Peyer's patch (tissue), 4 donors: ENCODE results near the gene SCFD2. TPM values are rescaled to one million over a fixed set of nuclear protein-coding genes. Genes with fewer than 3 reads are reported as not detected.

Experiments
- DNase-seq, 3 donors: peaks; one replicate each; pipeline ENCODE4 v3.0.0-alpha.2; 2017 to 2019
- H3K27ac ChIP-seq, 4 donors: fragments of 200-600 bp; sonication (generic); one replicate each; pipeline ENCODE4 v1.5.1; 2016 to 2019
- H3K27me3 ChIP-seq, 2 donors: fragments of 200-600 bp; sonication (generic); one replicate each; pipeline ENCODE4 v1.5.1; 2019
- H3K36me3 ChIP-seq, 3 donors: fragments of 200-600 bp; sonication (generic); one replicate each; pipeline ENCODE4 v1.5.1; 2016 to 2019
- H3K4me1 ChIP-seq, 4 donors: fragments of 200-600 bp; sonication (generic); one replicate each; pipeline ENCODE4 v1.5.1; 2016 to 2019
- H3K4me3 ChIP-seq, 4 donors: fragments of 200-600 bp; sonication (generic); 1 replicate in 3 of 4; 2 replicates in 1 of 4; pipeline ENCODE4 v1.5.1; 2016 to 2019; ENCODE audit warnings: mild to moderate bottlenecking in 1 of 4
- H3K9me3 ChIP-seq, 4 donors: fragments of 200-600 bp; sonication (generic); one replicate each; pipeline ENCODE4 v1.5.1; 2016 to 2019; ENCODE audit warnings: mild to moderate bottlenecking in 1 of 4
- CTCF ChIP-seq, 6 experiments: fragments of 450-650 bp in 4 of 6; fragments of 200-600 bp in 2 of 6; sonication (generic) in 1 of 6; IDR thresholded peaks; one replicate each; pipeline ENCODE4 v1.5.1; 2017 to 2019; ENCODE audit warnings: antibody characterized with exemption in 6 of 6, mild to moderate bottlenecking in 3 of 6, moderate library complexity in 1 of 6
- POLR2A ChIP-seq, 2 donors: fragments of 450-650 bp; IDR thresholded peaks; one replicate each; pipeline ENCODE4 v1.5.1; 2017; ENCODE audit warnings: antibody characterized with exemption in 2 of 2, mild to moderate bottlenecking in 2 of 2, moderate library complexity in 2 of 2
- total RNA-seq, 4 donors: library from RNA; depleted of rRNA; stranded (reverse); fragments of >200 nt; gene quantifications; one replicate each; pipeline ENCODE4 v1.1.0, GENCODE V29; 2016

The SCFD2 gene
- total RNA-seq, 4 donors from 2014 or later: 17.3 to 165 (median 30.1) TPM

DNA sequence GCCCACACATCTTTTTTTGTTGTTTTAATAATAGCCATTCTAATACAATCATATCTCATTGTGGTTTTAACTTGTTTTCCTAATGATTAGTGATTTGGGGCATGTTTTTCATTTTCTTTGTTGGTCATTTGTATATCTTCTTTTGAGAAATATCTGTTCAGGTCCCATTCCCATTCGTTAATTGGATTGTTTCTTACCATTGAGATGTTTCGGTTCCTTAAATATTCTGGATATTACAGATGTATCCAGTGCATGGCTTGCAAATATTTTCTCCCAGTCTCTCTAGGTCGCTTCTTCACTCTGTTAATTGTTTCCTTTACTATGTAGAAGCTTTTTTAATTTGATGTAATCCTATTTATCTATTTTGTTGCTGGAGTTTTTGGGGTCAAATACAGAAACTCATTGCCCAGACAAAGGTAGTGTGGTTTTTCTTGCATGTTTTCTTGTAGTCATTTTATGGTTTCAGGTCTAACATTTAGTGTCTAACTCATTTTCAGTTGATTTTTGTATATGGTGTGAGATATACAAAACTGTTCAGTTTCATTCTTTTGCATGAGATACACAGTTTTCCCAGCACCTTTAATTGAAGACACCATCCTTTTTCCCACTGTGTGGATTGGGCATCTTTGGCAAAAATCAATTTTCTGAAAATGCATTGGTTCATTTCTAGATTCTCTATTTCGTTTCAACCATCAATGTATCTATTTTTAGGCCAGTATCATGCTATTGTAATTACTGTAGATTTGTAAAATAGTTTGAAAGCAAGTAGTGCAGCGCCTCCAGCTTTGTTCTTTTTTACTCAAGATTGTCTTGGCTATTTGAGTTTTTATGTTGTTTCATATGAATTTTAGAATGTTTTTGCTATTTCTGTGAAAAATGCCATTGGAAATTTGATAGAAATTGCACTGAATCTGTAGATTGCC lies 195.9 kb downstream of the SCFD2 start:
- no peak for DNase-seq
- Histone ChIP-seq H3K4me3 (no peak overlapping the region), H3K4me1 (no peaks in the 10 kb centered on the region), H3K27me3 (no peaks in the 10 kb centered on the region), H3K9me3 (no peaks in the 10 kb centered on the region), H3K27ac (no peak overlapping the region), H3K36me3 (no peaks in the 10 kb centered on the region)
- TF ChIP-seq CTCF (IDR thresholded peaks at IDR 0.05) (no peak), POLR2A (IDR thresholded peaks at IDR 0.05) (no peak)

DNA sequence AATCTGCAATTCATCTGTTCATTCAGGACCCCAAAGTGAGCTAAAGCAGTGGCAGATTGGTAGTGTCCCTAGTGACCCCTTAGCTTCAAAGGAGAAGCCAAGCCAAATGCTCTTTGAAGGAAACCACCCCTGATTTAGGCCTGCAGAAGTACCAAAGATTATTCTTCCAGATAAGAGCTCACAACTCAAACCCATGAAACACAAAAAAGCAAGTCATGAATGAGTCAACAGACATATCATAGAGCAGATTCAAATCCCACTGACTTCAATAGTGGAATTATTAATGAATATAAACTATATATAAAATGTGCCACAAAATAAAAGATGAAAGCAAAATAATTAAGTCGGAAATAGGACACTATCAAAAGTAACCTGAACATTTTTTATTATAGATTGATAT lies 197.6 kb downstream of the SCFD2 start:
- no peak for TF ChIP-seq POLR2A (IDR thresholded peaks at IDR 0.05)
- TF ChIP-seq CTCF (IDR thresholded peaks at IDR 0.05): no peak
- H3K27ac ChIP-seq: no peak overlapping the region
- no peaks in the 10 kb centered on the region for H3K27me3 ChIP-seq
- DNase-seq: no peak
- H3K4me1 ChIP-seq: no peaks in the 10 kb centered on the region
- H3K9me3 ChIP-seq: no peaks in the 10 kb centered on the region
- no peaks in the 10 kb centered on the region for H3K36me3 ChIP-seq
- H3K4me3 ChIP-seq: no peak overlapping the region

DNA sequence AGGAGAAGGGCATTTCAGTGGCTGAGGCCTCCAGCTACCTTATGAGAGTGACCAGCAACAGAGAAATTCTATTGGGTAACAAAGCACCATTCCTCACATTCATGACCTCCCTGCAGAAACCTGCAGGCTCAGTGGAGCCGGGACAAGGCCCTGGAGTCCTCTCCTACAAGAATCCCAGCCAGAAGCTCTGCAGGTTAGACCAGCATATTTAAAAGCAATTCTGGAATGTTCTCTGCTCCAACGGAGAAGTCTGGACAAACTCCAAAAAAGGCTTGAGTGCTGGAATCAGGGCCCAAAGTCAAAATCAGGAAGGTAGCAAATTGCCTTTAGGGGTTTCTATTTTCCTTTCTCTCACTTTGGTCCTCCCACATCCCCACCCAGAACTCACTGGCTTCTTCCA lies 202.9 kb downstream of the SCFD2 start:
- no peaks in the 10 kb centered on the region for H3K36me3 ChIP-seq

GRCh38 chr4:53161787-53162433 lies 204.0 kb downstream of the SCFD2 start:
- Histone ChIP-seq H3K36me3 (no peaks in the 10 kb centered on the region), H3K27ac (no peak overlapping the region), H3K4me3 (no peak overlapping the region), H3K27me3 (no peaks in the 10 kb centered on the region), H3K9me3 (no peaks in the 10 kb centered on the region), H3K4me1 (no peaks in the 10 kb centered on the region)
- no peak for DNase-seq
- no peak for TF ChIP-seq CTCF (IDR thresholded peaks at IDR 0.05)
- TF ChIP-seq POLR2A (IDR thresholded peaks at IDR 0.05): no peak

More for the DNA sequence above, 202.9 kb downstream of the SCFD2 start:
- no peak for DNase-seq
- Histone ChIP-seq H3K9me3 (no peaks in the 10 kb centered on the region), H3K4me1 (no peaks in the 10 kb centered on the region), H3K4me3 (no peak overlapping the region), H3K27me3 (no peaks in the 10 kb centered on the region), H3K27ac (no peak overlapping the region)
- TF ChIP-seq POLR2A (IDR thresholded peaks at IDR 0.05): no peak
- TF ChIP-seq CTCF (IDR thresholded peaks at IDR 0.05): no peak

GRCh38 chr4:53161051-53161786 lies 204.6 kb downstream of the SCFD2 start:
- H3K4me1 ChIP-seq: no peaks in the 10 kb centered on the region
- H3K27me3 ChIP-seq: no peaks in the 10 kb centered on the region
- no peaks in the 10 kb centered on the region for H3K36me3 ChIP-seq
- TF ChIP-seq POLR2A (IDR thresholded peaks at IDR 0.05): no peak
- no peak for TF ChIP-seq CTCF (IDR thresholded peaks at IDR 0.05)
- no peak for DNase-seq
- no peaks in the 10 kb centered on the region for H3K9me3 ChIP-seq
- H3K4me3 ChIP-seq: no peak overlapping the region
- no peak overlapping the region for H3K27ac ChIP-seq
